Measurements from ENCODE around the gene TNFRSF1B.

Gene TNFRSF1B

GRCh38 chr1:12142141-12142823, 24.5 kb upstream of the TNFRSF1B start:
- no peak for TF ChIP-seq CTCF (IDR thresholded peaks at IDR 0.05; ENCODE audit: control insufficient read depth, extremely low read depth, insufficient read depth)
- no peak for DNase-seq (ENCODE audit: low read depth)
- no peak overlapping the region for H3K4me3 ChIP-seq (ENCODE audit: low read depth, low read length)

GRCh38 chr1:12142891-12143630, 23.7 kb upstream of the TNFRSF1B start:
- no peak overlapping the region for H3K4me3 ChIP-seq (ENCODE audit: low read depth, low read length)
- no peak for DNase-seq (ENCODE audit: low read depth)
- no peak for TF ChIP-seq CTCF (IDR thresholded peaks at IDR 0.05; ENCODE audit: control insufficient read depth, extremely low read depth, insufficient read depth)

DNA sequence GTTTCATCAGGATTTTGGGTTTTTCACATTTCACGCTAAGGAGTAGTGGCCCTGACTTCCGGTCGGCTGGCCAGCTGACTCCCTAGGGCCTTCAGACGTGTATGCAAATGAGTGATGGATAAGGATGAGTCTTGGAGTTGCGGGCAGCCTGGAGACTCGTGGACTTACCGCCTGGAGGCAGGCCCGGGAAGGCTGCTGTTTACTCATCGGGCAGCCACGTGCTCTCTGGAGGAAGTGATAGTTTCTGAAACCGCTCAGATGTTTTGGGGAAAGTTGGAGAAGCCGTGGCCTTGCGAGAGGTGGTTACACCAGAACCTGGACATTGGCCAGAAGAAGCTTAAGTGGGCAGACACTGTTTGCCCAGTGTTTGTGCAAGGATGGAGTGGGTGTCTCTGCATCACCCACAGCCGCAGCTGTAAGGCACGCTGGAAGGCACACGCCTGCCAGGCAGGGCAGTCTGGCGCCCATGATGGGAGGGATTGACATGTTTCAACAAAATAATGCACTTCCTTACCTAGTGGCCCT, 23.1 kb upstream of the TNFRSF1B start:
- no peak for DNase-seq (ENCODE audit: low read depth)
- no peak for TF ChIP-seq CTCF (IDR thresholded peaks at IDR 0.05; ENCODE audit: control insufficient read depth, extremely low read depth, insufficient read depth)
- no peak overlapping the region for H3K4me3 ChIP-seq (ENCODE audit: low read depth, low read length)

- H3K4me3 ChIP-seq (ENCODE audit: low read depth, low read length): no peak overlapping the region
- DNase-seq (ENCODE audit: low read depth): no peak
- no peak for TF ChIP-seq CTCF (IDR thresholded peaks at IDR 0.05; ENCODE audit: control insufficient read depth, extremely low read depth, insufficient read depth)
Observed at GRCh38 chr1:12144236-12144635, 22.6 kb upstream of the TNFRSF1B start.

DNA sequence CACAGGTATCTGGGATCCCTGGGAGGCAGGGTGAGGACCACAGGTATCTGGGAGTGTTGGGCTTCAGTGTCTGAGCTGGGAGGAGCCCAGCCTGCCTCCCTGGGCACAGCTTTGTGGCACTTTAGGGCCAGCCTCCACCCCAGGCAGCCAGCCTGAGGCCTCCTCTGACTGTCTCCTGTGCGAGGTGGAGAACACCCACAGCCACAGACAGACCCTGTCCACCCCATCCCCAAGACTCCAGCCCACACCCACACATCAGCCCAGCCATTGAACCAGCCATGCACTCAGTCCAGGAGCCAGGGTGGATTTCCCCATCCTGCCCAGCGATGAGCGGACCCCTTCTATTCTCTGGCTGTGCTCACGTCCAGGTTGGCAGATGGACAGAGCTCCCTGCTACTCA, 21.8 kb upstream of the TNFRSF1B start:
- no peak overlapping the region for H3K4me3 ChIP-seq (ENCODE audit: low read depth, low read length)
- TF ChIP-seq CTCF (IDR thresholded peaks at IDR 0.05; ENCODE audit: control insufficient read depth, extremely low read depth, insufficient read depth): no peak

GRCh38 chr1:12145616-12146342, 21.0 kb upstream of the TNFRSF1B start:
- no peak for DNase-seq (ENCODE audit: low read depth)
- no peak overlapping the region for H3K4me3 ChIP-seq (ENCODE audit: low read depth, low read length)
- no peak for TF ChIP-seq CTCF (IDR thresholded peaks at IDR 0.05; ENCODE audit: control insufficient read depth, extremely low read depth, insufficient read depth)

More for the DNA sequence above, 21.8 kb upstream of the TNFRSF1B start:
- no peak for DNase-seq (ENCODE audit: low read depth)

Measured in LNCaP clone FGC (cell line).